ENCODE data around the gene DCHS1. TPM values are rescaled to one million over a fixed set of nuclear protein-coding genes. Genes with fewer than 3 reads are reported as not detected.
A peak's percentile ranks its signal among the peaks of the same experiment; 100 is the strongest.

Gene DCHS1
- total RNA-seq, 6 donors from 2014 or later, result 9.2 to 32.2 (median 12.8) TPM

DNA sequence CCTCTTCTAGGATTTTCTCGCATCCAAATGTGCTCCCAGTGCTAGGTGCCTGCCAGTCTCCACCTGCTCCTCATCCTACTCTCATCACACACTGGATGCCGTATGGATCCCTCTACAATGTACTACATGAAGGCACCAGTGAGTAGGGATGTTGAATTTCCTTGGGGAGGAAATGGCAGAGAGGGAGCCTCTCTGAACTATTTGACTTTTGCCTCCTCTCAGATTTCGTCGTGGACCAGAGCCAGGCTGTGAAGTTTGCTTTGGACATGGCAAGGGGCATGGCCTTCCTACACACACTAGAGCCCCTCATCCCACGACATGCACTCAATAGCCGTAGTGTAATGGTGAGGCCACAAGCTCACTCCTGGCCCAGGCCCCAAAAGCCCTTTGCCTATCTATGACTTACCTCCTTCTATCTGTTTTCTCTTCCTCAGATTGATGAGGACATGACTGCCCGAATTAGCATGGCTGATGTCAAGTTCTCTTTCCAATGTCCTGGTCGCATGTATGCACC lies 46.0 kb downstream of the DCHS1 start:
- H3K4me1 ChIP-seq, result peaks cover 60 to 77% (median 66%) of the 10 kb centered on the region in 4 donors
- 72 to 84% methylated on average over 8 of the region's 8 CpGs for WGBS, 2 donors

DNA sequence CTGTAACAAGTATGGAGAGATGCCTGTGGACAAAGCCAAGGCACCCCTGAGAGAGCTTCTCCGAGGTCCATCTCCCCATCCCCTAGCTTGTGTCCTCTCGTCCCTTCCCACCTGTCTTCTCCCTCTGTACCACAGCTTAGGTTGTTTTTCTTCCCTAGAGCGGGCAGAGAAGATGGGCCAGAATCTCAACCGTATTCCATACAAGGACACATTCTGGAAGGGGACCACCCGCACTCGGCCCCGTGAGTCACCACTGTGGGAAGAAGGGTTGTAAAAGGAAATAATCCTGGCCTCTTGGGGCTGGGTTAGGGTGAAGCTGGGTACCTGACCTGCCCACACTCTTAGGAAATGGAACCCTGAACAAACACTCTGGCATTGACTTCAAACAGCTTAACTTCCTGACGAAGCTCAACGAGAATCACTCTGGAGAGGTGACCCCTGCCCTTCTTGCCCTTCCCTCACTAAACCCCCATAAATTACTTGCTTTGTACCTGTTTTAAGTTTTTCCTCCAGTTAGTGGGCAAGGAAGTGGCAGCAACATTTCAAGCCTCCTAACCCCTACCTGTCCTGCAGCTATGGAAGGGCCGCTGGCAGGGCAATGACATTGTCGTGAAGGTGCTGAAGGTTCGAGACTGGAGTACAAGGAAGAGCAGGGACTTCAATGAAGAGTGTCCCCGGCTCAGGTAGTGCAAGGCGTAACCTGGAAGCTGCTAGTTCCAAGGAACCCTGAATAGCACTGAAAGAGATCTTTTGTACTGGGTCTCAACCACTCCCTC lies 46.7 kb downstream of the DCHS1 start:
- Histone ChIP-seq H3K9me3 (no peaks in the 10 kb centered on the region), H3K27me3 (no peaks in the 10 kb centered on the region), H3K4me1 (peaks cover 62 to 78% (median 67%) of the 10 kb centered on the region in 4 donors), H3K4me3 (no peak overlapping the region), H3K36me3 (peaks cover 30 to 42% (median 34%) of the 10 kb centered on the region in 4 donors), H3K27ac (peak overlapping the region in 3 of 4 donors; percentile 90 to 99 (median 91))
- ATAC-seq (ENCODE audit: low FRiP score in 2 of 2) (no peak), DNase-seq (no peak)
- WGBS, 2 donors, result 85% methylated on average over 14 of the region's 14 CpGs
- TF ChIP-seq, protein P1, sequence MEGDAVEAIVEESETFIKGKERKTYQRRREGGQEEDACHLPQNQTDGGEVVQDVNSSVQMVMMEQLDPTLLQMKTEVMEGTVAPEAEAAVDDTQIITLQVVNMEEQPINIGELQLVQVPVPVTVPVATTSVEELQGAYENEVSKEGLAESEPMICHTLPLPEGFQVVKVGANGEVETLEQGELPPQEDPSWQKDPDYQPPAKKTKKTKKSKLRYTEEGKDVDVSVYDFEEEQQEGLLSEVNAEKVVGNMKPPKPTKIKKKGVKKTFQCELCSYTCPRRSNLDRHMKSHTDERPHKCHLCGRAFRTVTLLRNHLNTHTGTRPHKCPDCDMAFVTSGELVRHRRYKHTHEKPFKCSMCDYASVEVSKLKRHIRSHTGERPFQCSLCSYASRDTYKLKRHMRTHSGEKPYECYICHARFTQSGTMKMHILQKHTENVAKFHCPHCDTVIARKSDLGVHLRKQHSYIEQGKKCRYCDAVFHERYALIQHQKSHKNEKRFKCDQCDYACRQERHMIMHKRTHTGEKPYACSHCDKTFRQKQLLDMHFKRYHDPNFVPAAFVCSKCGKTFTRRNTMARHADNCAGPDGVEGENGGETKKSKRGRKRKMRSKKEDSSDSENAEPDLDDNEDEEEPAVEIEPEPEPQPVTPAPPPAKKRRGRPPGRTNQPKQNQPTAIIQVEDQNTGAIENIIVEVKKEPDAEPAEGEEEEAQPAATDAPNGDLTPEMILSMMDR (IDR thresholded peaks at IDR 0.05), result no peak
- no peak for TF ChIP-seq EP300 (IDR thresholded peaks at IDR 0.05)
- TF ChIP-seq POLR2A (IDR thresholded peaks at IDR 0.05), result no peak
- TF ChIP-seq POLR2AphosphoS5 (IDR thresholded peaks at IDR 0.05), result no peak

More for the DNA sequence above, 46.0 kb downstream of the DCHS1 start:
- Histone ChIP-seq H3K36me3 (peaks cover 30 to 46% (median 35%) of the 10 kb centered on the region in 4 donors), H3K27me3 (no peaks in the 10 kb centered on the region), H3K9me3 (no peaks in the 10 kb centered on the region), H3K27ac (peak overlapping the region in 2 of 4 donors; percentile 91 to 99), H3K4me3 (no peak overlapping the region)
- TF ChIP-seq EP300 (IDR thresholded peaks at IDR 0.05) (no peak), POLR2AphosphoS5 (IDR thresholded peaks at IDR 0.05) (no peak), POLR2A (IDR thresholded peaks at IDR 0.05) (no peak)
- TF ChIP-seq, protein P1 (IDR thresholded peaks at IDR 0.05), result no peak
- DNase-seq (no peak), ATAC-seq (ENCODE audit: low FRiP score in 2 of 2) (no peak)

DNA sequence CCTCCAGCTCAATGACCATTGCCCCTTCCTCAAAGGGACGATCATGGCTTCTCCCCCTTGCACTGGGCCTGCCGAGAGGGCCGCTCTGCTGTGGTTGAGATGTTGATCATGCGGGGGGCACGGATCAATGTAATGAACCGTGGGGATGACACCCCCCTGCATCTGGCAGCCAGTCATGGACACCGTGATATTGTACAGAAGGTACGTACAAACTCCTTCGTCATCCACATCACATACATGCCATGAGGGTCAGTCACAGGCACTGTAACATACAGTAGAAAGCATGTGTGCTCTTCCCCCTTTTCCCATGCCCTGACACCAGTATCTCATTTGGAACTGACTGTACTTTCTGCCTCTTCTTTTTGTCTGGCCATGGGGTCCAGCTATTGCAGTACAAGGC lies 47.6 kb downstream of the DCHS1 start:
- Histone ChIP-seq H3K27ac (peak overlapping the region; percentile 50 to 99 (median 90)), H3K4me3 (no peak overlapping the region), H3K36me3 (peaks cover 30 to 42% (median 34%) of the 10 kb centered on the region in 4 donors), H3K9me3 (no peaks in the 10 kb centered on the region), H3K27me3 (no peaks in the 10 kb centered on the region), H3K4me1 (peaks cover 55 to 74% (median 62%) of the 10 kb centered on the region in 4 donors)
- ATAC-seq (ENCODE audit: low FRiP score in 2 of 2) (no peak), DNase-seq (no peak)
- WGBS, 2 donors, result 88 to 93% methylated on average over 3 to 9 of the region's 9 CpGs
- TF ChIP-seq POLR2AphosphoS5 (IDR thresholded peaks at IDR 0.05) (no peak), EP300 (IDR thresholded peaks at IDR 0.05) (no peak), POLR2A (IDR thresholded peaks at IDR 0.05) (no peak)
- TF ChIP-seq, protein P1 (IDR thresholded peaks at IDR 0.05), result no peak

DNA sequence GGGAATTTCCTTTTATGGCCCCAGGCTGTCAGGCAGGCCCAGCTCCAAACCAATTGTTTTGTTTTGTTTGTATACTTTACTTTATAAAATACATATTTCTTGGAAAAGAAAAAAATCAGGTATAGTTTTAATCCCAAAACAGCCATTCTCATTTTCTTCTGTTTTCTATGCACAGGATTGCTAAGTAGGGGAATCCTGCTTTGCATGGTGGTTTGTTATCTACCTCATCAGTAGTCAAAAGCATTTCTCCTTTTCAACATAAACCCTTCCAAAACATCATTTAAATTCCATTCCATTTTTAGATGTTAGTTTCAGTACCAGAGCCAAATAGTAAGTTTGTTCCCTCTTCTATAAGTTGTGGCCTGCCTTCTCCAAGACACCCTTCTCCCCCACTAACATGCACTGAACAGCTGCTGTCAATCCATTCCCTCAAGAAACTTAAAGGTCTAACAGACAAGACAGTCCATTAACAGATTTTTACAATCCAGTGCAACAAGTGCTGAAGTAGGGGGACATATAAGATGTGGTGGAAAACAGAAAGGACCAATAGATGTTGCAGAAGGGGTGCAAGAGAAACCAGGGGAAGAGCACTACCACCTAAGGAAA lies 48.3 kb downstream of the DCHS1 start:
- Histone ChIP-seq H3K27me3 (no peaks in the 10 kb centered on the region), H3K4me3 (peak overlapping the region in 1 of 4 donors; percentile 92), H3K36me3 (peaks cover 30 to 42% (median 34%) of the 10 kb centered on the region in 4 donors), H3K4me1 (peaks cover 57 to 76% (median 64%) of the 10 kb centered on the region in 4 donors), H3K9me3 (no peaks in the 10 kb centered on the region), H3K27ac (peak overlapping the region; percentile 50 to 99 (median 90))
- TF ChIP-seq POLR2AphosphoS5 (IDR thresholded peaks at IDR 0.05) (no peak), EP300 (IDR thresholded peaks at IDR 0.05) (no peak), POLR2A (IDR thresholded peaks at IDR 0.05) (no peak)
- TF ChIP-seq, protein P1 (IDR thresholded peaks at IDR 0.05), result no peak
- DNase-seq (no peak), ATAC-seq (ENCODE audit: low FRiP score in 2 of 2) (no peak)

Data from upper lobe of left lung (tissue), 6 donors.